DND-41 (cell line): ENCODE data around the gene GAB1.

Experiments
- ATAC-seq: fragments of 200-7000 bp; cut with Tn5 transposase; 3 replicates; pipeline ENCODE4 v1.9.1; 2021; ENCODE audit warnings: low read depth; ENCODE audit not compliant: insufficient read depth
- DNase-seq: peaks from one replicate; pipeline ENCODE4 v3.0.0-alpha.2; 2020
- H2AFZ ChIP-seq: 2 replicates; pipeline ENCODE4 v1.6.0; 2012; ENCODE audit warnings: low read depth, low read length
- H3K27ac ChIP-seq: 2 replicates; pipeline ENCODE4 v1.5.1; 2012; ENCODE audit warnings: low read length, inconsistent platforms
- H3K27me3 ChIP-seq: fragments of 200-600 bp; sonication (generic); 2 replicates; pipeline ENCODE4 v1.6.0; 2012; ENCODE audit warnings: low read length, mild to moderate bottlenecking, inconsistent platforms; ENCODE audit not compliant: insufficient read depth, poor library complexity
- H3K36me3 ChIP-seq: 2 replicates; pipeline ENCODE4 v1.5.1; 2012; ENCODE audit warnings: low read length, inconsistent platforms; ENCODE audit not compliant: insufficient read depth
- H3K4me1 ChIP-seq: 2 replicates; pipeline ENCODE4 v1.5.1; 2012; ENCODE audit warnings: mild to moderate bottlenecking, low read length; ENCODE audit not compliant: insufficient read depth
- H3K4me2 ChIP-seq: 2 replicates; pipeline ENCODE4 v1.6.0; 2012; ENCODE audit warnings: mild to moderate bottlenecking, moderate library complexity, low read length, inconsistent platforms; ENCODE audit not compliant: insufficient read depth
- H3K4me3 ChIP-seq, 2 experiments: fragments of 200-600 bp in 1 of 2; shearing (Covaris generic) in 1 of 2; 2 replicates each; pipeline ENCODE4 v1.5.1; 2012 to 2016; ENCODE audit warnings: inconsistent platforms in 2 of 2, low read length in 2 of 2, mild to moderate bottlenecking in 2 of 2, low read depth in 1 of 2, moderate library complexity in 1 of 2
- H3K79me2 ChIP-seq: 2 replicates; pipeline ENCODE4 v1.6.0; 2012; ENCODE audit warnings: low read length, inconsistent platforms; ENCODE audit not compliant: insufficient read depth
- H3K9ac ChIP-seq: 2 replicates; pipeline ENCODE4 v1.6.0; 2012; ENCODE audit warnings: low read depth, mild to moderate bottlenecking, inconsistent platforms, low read length, moderate library complexity
- H3K9me3 ChIP-seq: 2 replicates; pipeline ENCODE4 v1.5.1; 2012; ENCODE audit warnings: low read length, moderate library complexity, mild to moderate bottlenecking, inconsistent platforms; ENCODE audit not compliant: insufficient read depth, severe bottlenecking
- H4K20me1 ChIP-seq: 2 replicates; pipeline ENCODE4 v1.6.0; 2012; ENCODE audit warnings: low read length; ENCODE audit not compliant: insufficient read depth
- EZH2 ChIP-seq: IDR thresholded peaks from 3 replicates; pipeline ENCODE4 v1.6.1; 2012; ENCODE audit warnings: borderline replicate concordance, low read depth, mild to moderate bottlenecking, moderate library complexity, low read length, inconsistent platforms; ENCODE audit not compliant: severe bottlenecking
- TF ChIP-seq, protein P1 (sequence below): IDR thresholded peaks from 2 replicates; pipeline ENCODE4 v1.5.1; 2012; ENCODE audit warnings: borderline replicate concordance, low read length, moderate library complexity, mild to moderate bottlenecking; ENCODE audit not compliant: poor library complexity, severe bottlenecking; ENCODE audit errors: extremely low read depth

The GAB1 gene

DNA sequence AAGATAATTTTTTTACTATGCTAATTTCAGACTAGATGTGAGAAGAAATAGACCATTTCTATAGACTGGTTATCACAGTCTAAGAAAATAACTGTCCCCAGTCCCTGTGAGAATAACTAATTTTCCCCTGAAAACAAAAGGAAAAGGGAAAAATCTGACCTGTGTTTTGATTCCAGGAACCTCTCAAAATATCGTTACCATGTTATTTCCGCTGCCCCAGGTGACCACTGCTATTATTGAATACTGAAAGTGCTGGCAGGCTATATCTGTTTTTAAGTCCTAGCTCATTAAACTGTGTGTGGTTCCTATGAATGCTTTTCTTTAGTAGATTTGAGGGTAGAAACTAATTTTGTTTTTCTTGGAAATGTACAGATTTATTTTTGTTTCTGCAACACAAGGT is 83.6 kb downstream of the GAB1 start:
- ATAC-seq (no peak), DNase-seq (no peak)
- H3K4me3 ChIP-seq, result no peak overlapping the region
- H3K79me2 ChIP-seq, result no peaks in the 10 kb centered on the region
- no peaks in the 10 kb centered on the region for H3K4me1 ChIP-seq
- no peak overlapping the region for H2AFZ ChIP-seq
- H3K9ac ChIP-seq, result no peak overlapping the region
- no peak overlapping the region for H3K27ac ChIP-seq
- peaks cover 2% of the 10 kb centered on the region for H3K27me3 ChIP-seq
- H4K20me1 ChIP-seq, result no peaks in the 10 kb centered on the region
- no peaks in the 10 kb centered on the region for H3K9me3 ChIP-seq
- H3K36me3 ChIP-seq, result no peaks in the 10 kb centered on the region
- TF ChIP-seq, protein P1, sequence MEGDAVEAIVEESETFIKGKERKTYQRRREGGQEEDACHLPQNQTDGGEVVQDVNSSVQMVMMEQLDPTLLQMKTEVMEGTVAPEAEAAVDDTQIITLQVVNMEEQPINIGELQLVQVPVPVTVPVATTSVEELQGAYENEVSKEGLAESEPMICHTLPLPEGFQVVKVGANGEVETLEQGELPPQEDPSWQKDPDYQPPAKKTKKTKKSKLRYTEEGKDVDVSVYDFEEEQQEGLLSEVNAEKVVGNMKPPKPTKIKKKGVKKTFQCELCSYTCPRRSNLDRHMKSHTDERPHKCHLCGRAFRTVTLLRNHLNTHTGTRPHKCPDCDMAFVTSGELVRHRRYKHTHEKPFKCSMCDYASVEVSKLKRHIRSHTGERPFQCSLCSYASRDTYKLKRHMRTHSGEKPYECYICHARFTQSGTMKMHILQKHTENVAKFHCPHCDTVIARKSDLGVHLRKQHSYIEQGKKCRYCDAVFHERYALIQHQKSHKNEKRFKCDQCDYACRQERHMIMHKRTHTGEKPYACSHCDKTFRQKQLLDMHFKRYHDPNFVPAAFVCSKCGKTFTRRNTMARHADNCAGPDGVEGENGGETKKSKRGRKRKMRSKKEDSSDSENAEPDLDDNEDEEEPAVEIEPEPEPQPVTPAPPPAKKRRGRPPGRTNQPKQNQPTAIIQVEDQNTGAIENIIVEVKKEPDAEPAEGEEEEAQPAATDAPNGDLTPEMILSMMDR, result no peak
- no peak for TF ChIP-seq EZH2
- H3K4me2 ChIP-seq, result no peak overlapping the region

DNA sequence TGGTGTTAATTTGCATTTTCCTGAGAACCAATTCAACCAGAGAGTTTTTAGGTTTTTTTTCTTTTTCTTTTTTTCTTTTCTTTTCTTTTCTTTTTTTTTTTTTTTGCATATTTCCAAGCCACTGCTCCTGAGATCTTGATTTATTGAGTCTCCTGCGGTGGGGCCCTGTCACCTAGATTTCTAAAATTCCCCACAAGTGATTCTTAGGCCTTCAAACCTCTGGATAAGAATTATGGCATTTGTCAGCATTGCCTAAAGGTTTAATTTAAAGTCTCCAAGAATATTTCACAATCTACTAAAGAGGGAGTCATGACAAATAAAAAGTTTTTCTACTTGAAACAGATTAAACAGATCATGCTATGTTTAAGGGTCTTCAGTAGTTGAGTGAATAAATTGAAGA is 84.9 kb downstream of the GAB1 start:
- DNase-seq, result no peak
- Histone ChIP-seq H3K4me1 (no peaks in the 10 kb centered on the region), H3K79me2 (no peaks in the 10 kb centered on the region), H3K4me2 (no peak overlapping the region), H3K27ac (no peak overlapping the region), H3K36me3 (no peaks in the 10 kb centered on the region), H3K4me3 (no peak overlapping the region), H3K9ac (no peak overlapping the region), H4K20me1 (no peaks in the 10 kb centered on the region), H3K27me3 (peaks cover 2% of the 10 kb centered on the region), H2AFZ (no peak overlapping the region), H3K9me3 (no peaks in the 10 kb centered on the region)
- no peak for ATAC-seq
- TF ChIP-seq EZH2, result no peak
- TF ChIP-seq, protein P1, result no peak

GRCh38 chr4:143424276-143424675 is 87.6 kb downstream of the GAB1 start:
- Histone ChIP-seq H4K20me1 (no peaks in the 10 kb centered on the region), H2AFZ (no peak overlapping the region), H3K4me3 (no peak overlapping the region), H3K4me1 (no peaks in the 10 kb centered on the region), H3K9ac (no peak overlapping the region), H3K4me2 (no peak overlapping the region), H3K36me3 (no peaks in the 10 kb centered on the region), H3K27me3 (peaks cover 2% of the 10 kb centered on the region), H3K27ac (no peak overlapping the region), H3K9me3 (no peaks in the 10 kb centered on the region), H3K79me2 (no peaks in the 10 kb centered on the region)
- TF ChIP-seq, protein P1, result no peak
- TF ChIP-seq EZH2, result no peak
- DNase-seq, result no peak
- no peak for ATAC-seq
